Ishikawa (cell line): ENCODE results near the gene COMMD10.

Experiments used
- CEBPB ChIP-seq: IDR thresholded peaks from 2 replicates; pipeline ENCODE4 v1.6.1; 2012
- CREB1 ChIP-seq: IDR thresholded peaks from 2 replicates; pipeline ENCODE4 v1.6.1; 2012; ENCODE audit warnings: low read depth
- EGR1 ChIP-seq: IDR thresholded peaks from 2 replicates; pipeline ENCODE4 v1.6.1; 2012
- EP300 ChIP-seq: IDR thresholded peaks from 2 replicates; pipeline ENCODE4 v1.6.1; 2012; ENCODE audit warnings: borderline replicate concordance
- FOXM1 ChIP-seq: IDR thresholded peaks from 2 replicates; pipeline ENCODE4 v1.6.1; 2012; ENCODE audit warnings: low read depth, borderline replicate concordance
- RAD21 ChIP-seq: IDR thresholded peaks from 2 replicates; pipeline ENCODE4 v1.6.1; 2012; ENCODE audit warnings: low read depth
- TAF1 ChIP-seq: IDR thresholded peaks from 2 replicates; pipeline ENCODE4 v1.6.1; 2012; ENCODE audit warnings: low read depth, mild to moderate bottlenecking
- TCF12 ChIP-seq: IDR thresholded peaks from 2 replicates; pipeline ENCODE4 v1.6.1; 2012; ENCODE audit warnings: low read depth
- TEAD4 ChIP-seq: IDR thresholded peaks from 2 replicates; pipeline ENCODE4 v1.6.1; 2012
- YY1 ChIP-seq: IDR thresholded peaks from 2 replicates; pipeline ENCODE4 v1.6.1; 2012; ENCODE audit warnings: low read depth
- ZBTB7A ChIP-seq: IDR thresholded peaks from 2 replicates; pipeline ENCODE4 v1.6.1; 2012; ENCODE audit warnings: low read depth
- TF ChIP-seq, protein P1 (sequence below): IDR thresholded peaks from 2 replicates; pipeline ENCODE4 v1.6.1; 2012
- TF ChIP-seq, protein P2 (sequence below): IDR thresholded peaks from 2 replicates; pipeline ENCODE4 v1.6.1; 2012; ENCODE audit warnings: low read depth, mild to moderate bottlenecking
- TF ChIP-seq, protein P3 (sequence below): IDR thresholded peaks from 2 replicates; pipeline ENCODE4 v1.6.1; 2012

DNA sequence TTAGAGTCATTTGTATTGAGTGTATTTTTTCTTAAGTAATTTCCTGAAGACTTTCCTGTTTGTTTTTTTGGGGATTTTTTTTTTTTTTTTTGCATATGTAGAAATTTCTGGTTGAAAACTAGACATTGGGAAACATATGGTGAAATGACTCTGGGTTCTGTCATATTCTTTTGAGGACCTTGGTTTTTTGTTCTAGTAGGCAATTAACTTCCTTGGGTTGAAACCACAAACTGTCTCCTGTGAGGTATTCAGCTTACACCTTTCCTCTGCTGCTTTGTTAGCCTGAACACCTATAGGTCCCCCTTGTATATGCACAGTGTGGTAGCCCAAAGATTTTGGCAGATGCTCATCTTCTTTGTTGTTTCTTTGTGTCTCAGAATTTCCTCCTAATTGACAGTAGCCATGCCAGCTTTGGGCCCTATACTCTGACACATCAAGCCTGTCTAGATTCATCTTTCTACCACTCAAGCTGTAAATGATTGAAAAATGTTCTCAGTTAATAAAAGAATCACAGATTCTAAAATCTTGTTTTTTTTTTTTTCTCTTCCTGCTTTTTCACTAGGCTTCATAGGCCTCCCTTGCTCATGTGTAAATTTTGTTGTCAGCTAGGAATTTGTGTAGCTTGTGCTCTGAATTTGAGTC is 140.6 kb downstream of the COMMD10 start:
- no peak for TF ChIP-seq TEAD4
- TF ChIP-seq, protein P1, sequence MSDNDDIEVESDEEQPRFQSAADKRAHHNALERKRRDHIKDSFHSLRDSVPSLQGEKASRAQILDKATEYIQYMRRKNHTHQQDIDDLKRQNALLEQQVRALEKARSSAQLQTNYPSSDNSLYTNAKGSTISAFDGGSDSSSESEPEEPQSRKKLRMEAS = no peak
- TF ChIP-seq TCF12 = no peak
- TF ChIP-seq EP300 = no peak
- TF ChIP-seq, protein P2, sequence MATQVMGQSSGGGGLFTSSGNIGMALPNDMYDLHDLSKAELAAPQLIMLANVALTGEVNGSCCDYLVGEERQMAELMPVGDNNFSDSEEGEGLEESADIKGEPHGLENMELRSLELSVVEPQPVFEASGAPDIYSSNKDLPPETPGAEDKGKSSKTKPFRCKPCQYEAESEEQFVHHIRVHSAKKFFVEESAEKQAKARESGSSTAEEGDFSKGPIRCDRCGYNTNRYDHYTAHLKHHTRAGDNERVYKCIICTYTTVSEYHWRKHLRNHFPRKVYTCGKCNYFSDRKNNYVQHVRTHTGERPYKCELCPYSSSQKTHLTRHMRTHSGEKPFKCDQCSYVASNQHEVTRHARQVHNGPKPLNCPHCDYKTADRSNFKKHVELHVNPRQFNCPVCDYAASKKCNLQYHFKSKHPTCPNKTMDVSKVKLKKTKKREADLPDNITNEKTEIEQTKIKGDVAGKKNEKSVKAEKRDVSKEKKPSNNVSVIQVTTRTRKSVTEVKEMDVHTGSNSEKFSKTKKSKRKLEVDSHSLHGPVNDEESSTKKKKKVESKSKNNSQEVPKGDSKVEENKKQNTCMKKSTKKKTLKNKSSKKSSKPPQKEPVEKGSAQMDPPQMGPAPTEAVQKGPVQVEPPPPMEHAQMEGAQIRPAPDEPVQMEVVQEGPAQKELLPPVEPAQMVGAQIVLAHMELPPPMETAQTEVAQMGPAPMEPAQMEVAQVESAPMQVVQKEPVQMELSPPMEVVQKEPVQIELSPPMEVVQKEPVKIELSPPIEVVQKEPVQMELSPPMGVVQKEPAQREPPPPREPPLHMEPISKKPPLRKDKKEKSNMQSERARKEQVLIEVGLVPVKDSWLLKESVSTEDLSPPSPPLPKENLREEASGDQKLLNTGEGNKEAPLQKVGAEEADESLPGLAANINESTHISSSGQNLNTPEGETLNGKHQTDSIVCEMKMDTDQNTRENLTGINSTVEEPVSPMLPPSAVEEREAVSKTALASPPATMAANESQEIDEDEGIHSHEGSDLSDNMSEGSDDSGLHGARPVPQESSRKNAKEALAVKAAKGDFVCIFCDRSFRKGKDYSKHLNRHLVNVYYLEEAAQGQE = no peak
- TF ChIP-seq YY1 = no peak
- no peak for TF ChIP-seq TAF1
- no peak for TF ChIP-seq FOXM1
- no peak for TF ChIP-seq EGR1
- TF ChIP-seq ZBTB7A = no peak
- TF ChIP-seq, protein P3, sequence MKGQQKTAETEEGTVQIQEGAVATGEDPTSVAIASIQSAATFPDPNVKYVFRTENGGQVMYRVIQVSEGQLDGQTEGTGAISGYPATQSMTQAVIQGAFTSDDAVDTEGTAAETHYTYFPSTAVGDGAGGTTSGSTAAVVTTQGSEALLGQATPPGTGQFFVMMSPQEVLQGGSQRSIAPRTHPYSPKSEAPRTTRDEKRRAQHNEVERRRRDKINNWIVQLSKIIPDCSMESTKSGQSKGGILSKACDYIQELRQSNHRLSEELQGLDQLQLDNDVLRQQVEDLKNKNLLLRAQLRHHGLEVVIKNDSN = no peak
- no peak for TF ChIP-seq RAD21
- no peak for TF ChIP-seq CEBPB
- no peak for TF ChIP-seq CREB1
